Left ventricle myocardium inferior (tissue), 1 donor: ENCODE results near the gene ATF7IP2. TPM values are rescaled to one million over a fixed set of nuclear protein-coding genes. Genes with fewer than 3 reads are reported as not detected.
"Not testable (repeated sequence)": the region's sequence is repeated elsewhere in the genome, so short reads cannot be mapped to it uniquely, and the experiment has no call there.

ENCODE experiments used
- DNase-seq: peaks from one replicate; pipeline ENCODE4 v3.0.0-alpha.2; 2020
- H3K27ac ChIP-seq: fragments of 200-600 bp; replicated peaks from 2 replicates; pipeline ENCODE4 v1.8.0; 2021
- H3K27me3 ChIP-seq: fragments of 200-600 bp; 2 replicates; pipeline ENCODE4 v1.8.0; 2021; ENCODE audit warnings: low read depth
- H3K36me3 ChIP-seq: fragments of 200-600 bp; 2 replicates; pipeline ENCODE4 v1.8.0; 2021
- H3K4me1 ChIP-seq: fragments of 200-600 bp; 2 replicates; pipeline ENCODE4 v1.8.0; 2021
- H3K4me3 ChIP-seq: fragments of 200-600 bp; 2 replicates; pipeline ENCODE4 v1.8.0; 2021; ENCODE audit warnings: mild to moderate bottlenecking, moderate library complexity
- H3K9me3 ChIP-seq: fragments of 200-600 bp; replicated peaks from 2 replicates; pipeline ENCODE4 v1.8.0; 2021
- intact Hi-C: fragments of 100-400 bp; cut with micrococcal nuclease; formaldehyde crosslinking; loops from one replicate; pipeline ENCODE4 v1.11.0; 2022
- total RNA-seq: library from RNA; stranded (reverse); fragmentation: NEBNext Ultra II Directional; extraction: Animal tissue kit (Norgen Biotek cat#: 25700); gene quantifications from one replicate; pipeline ENCODE4 v1.2.1, GENCODE V29; 2021
- TF ChIP-seq, protein P1 (sequence below): fragments of 200-600 bp; IDR thresholded peaks from 2 replicates; pipeline ENCODE4 v1.8.0; 2021; ENCODE audit warnings: antibody characterized with exemption, mild to moderate bottlenecking, borderline replicate concordance
- donor health status: DM: no; HTN: yes; CAD: no; lungs with severe emphysema.

ATF7IP2 gene
- total RNA-seq, 1 donor from 2014 or later = 53.6 TPM

GRCh38 chr16:10408824-10409381 is 23.0 kb downstream of the ATF7IP2 start:
- H3K4me1 ChIP-seq = peaks cover 14% of the 10 kb centered on the region
- H3K27ac ChIP-seq = no peak overlapping the region
- peaks cover 9% of the 10 kb centered on the region for H3K36me3 ChIP-seq
- intact Hi-C loops = no loop called here
- TF ChIP-seq, protein P1, sequence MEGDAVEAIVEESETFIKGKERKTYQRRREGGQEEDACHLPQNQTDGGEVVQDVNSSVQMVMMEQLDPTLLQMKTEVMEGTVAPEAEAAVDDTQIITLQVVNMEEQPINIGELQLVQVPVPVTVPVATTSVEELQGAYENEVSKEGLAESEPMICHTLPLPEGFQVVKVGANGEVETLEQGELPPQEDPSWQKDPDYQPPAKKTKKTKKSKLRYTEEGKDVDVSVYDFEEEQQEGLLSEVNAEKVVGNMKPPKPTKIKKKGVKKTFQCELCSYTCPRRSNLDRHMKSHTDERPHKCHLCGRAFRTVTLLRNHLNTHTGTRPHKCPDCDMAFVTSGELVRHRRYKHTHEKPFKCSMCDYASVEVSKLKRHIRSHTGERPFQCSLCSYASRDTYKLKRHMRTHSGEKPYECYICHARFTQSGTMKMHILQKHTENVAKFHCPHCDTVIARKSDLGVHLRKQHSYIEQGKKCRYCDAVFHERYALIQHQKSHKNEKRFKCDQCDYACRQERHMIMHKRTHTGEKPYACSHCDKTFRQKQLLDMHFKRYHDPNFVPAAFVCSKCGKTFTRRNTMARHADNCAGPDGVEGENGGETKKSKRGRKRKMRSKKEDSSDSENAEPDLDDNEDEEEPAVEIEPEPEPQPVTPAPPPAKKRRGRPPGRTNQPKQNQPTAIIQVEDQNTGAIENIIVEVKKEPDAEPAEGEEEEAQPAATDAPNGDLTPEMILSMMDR = no peak
- H3K4me3 ChIP-seq = no peak overlapping the region
- H3K27me3 ChIP-seq = no peaks in the 10 kb centered on the region
- peaks cover 88% of the 10 kb centered on the region for H3K9me3 ChIP-seq
- DNase-seq = no peak

GRCh38 chr16:10409713-10410112 is 23.9 kb downstream of the ATF7IP2 start:
- H3K4me3 ChIP-seq, intact Hi-C loops, DNase-seq, H3K27ac ChIP-seq, H3K36me3 ChIP-seq, H3K27me3 ChIP-seq: not testable (repeated sequence)
- H3K9me3 ChIP-seq = peaks cover 88% of the 10 kb centered on the region
- H3K4me1 ChIP-seq = peaks cover 14% of the 10 kb centered on the region

GRCh38 chr16:10410469-10410868 is 24.6 kb downstream of the ATF7IP2 start:
- intact Hi-C loops = no loop called here
- no peak overlapping the region for H3K4me3 ChIP-seq
- peaks cover 95% of the 10 kb centered on the region for H3K9me3 ChIP-seq
- peaks cover 8% of the 10 kb centered on the region for H3K4me1 ChIP-seq
- TF ChIP-seq, protein P1 = no peak
- DNase-seq = no peak
- no peaks in the 10 kb centered on the region for H3K27me3 ChIP-seq
- H3K27ac ChIP-seq = no peak overlapping the region
- H3K36me3 ChIP-seq = peaks cover 13% of the 10 kb centered on the region

- intact Hi-C loops = no loop called here
- Histone ChIP-seq H3K4me1 (no peaks in the 10 kb centered on the region), H3K36me3 (peaks cover 25% of the 10 kb centered on the region), H3K27me3 (no peaks in the 10 kb centered on the region), H3K4me3 (no peak overlapping the region), H3K9me3 (peaks cover 94% of the 10 kb centered on the region), H3K27ac (no peak overlapping the region)
- TF ChIP-seq, protein P1 = no peak
- no peak for DNase-seq
Observed at GRCh38 chr16:10412935-10413601, 27.2 kb downstream of the ATF7IP2 start.

DNA sequence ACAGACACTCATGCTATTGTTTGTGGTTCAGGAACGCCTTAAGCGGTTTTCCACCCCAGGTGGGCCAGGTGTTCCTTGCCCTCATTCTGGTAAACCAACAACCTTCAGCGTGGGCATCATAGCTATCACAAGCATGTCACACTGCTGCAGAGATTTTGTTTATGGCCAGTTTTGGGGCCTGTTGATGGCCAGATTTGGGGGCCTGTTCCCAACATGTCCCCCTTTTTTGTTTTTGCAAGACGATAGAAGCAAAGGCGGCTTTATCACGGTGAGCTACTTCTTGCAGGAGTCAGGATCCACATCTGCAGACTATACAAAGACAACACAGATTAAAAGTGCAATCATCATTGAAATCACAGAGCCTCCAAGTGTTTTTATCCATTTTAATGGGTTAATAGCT is 32.3 kb downstream of the ATF7IP2 start:
- H3K27ac ChIP-seq, intact Hi-C loops, H3K4me1 ChIP-seq, DNase-seq, H3K27me3 ChIP-seq, H3K4me3 ChIP-seq: not testable (repeated sequence)
- H3K36me3 ChIP-seq = peaks cover 41% of the 10 kb centered on the region
- H3K9me3 ChIP-seq = peaks cover 59% of the 10 kb centered on the region

DNA sequence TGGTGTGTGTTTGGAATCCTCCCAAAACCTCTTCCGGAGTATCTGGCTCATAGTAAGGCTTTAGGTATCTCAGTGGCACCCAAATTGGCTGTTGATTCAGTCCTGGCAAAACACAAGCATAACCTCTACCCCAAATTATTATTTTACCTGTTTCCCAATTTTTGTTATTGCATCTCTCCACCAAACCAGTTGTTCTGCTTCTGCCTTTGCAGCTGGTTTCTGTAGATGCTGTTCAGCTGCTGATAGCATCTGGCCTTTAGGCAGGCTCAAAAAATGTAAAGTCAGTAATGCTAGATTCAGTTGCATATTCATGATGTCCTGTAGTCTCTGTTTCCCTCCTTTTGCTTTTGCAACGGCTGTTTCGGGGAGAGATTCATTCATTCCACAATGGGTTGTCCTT is 33.8 kb downstream of the ATF7IP2 start:
- Histone ChIP-seq H3K4me3 (no peak overlapping the region), H3K27me3 (no peaks in the 10 kb centered on the region), H3K4me1 (no peaks in the 10 kb centered on the region), H3K36me3 (peaks cover 40% of the 10 kb centered on the region), H3K9me3 (peaks cover 48% of the 10 kb centered on the region), H3K27ac (no peak overlapping the region)
- intact Hi-C loops = no loop called here
- DNase-seq = no peak
- TF ChIP-seq, protein P1 = no peak
